ENCODE data around the gene BRD1. TPM values are rescaled to one million over a fixed set of nuclear protein-coding genes. Genes with fewer than 3 reads are reported as not detected.

BRD1 gene
- total RNA-seq, result 26.9 and 28.4 TPM in 2 replicates

GRCh38 chr22:49827853-49828598 lies at the start of gene BRD1:
BRD1 (minus strand) TSS chr22:49827873; CDS start chr22:49824317, 3,556 bp downstream.

GRCh38 chr22:49852898-49853894 lies 25.5 kb upstream of the BRD1 start, which contains the start of gene ZBED4:
ZBED4 (plus strand) TSS chr22:49853844; CDS start chr22:49883663, 29,819 bp downstream.

Small RNAs within 50 kb of the gene (small RNA-seq; reads per million reads assigned to genes)
- gene AL117328.1 (not detected), gene RF00017 (not detected)

Other genes starting within 250 kb of the BRD1 start
- gene ZBED4, start 26.0 kb upstream of the BRD1 start, total RNA-seq, result 22.9 and 23.2 TPM in 2 replicates
- 15.4 and 29.7 TPM in 2 replicates for gene ALG12, start 90.6 kb upstream of the BRD1 start, total RNA-seq
- 36.6 and 45.4 TPM in 2 replicates for gene CRELD2, start 90.8 kb upstream of the BRD1 start, total RNA-seq
- 199 TPM in 2 replicates for gene PIM3, start 132.9 kb upstream of the BRD1 start, total RNA-seq
- gene IL17REL, start 184.9 kb upstream of the BRD1 start, total RNA-seq, result under 0.01 and 0.33 TPM in 2 replicates
- not detected in 2 replicates for gene TTLL8, start 230.4 kb upstream of the BRD1 start, total RNA-seq

Measured in vein endothelial cell (primary cell).